B cell (primary cell): ENCODE measurements around the gene GRK1.

ENCODE experiments used
- EZH2 ChIP-seq: IDR thresholded peaks from 2 replicates; pipeline ENCODE4 v1.6.1; 2012; ENCODE audit warnings: borderline replicate concordance, low read depth, mild to moderate bottlenecking, moderate library complexity, low read length; ENCODE audit not compliant: insufficient read depth, poor library complexity, severe bottlenecking
- TF ChIP-seq, protein P1 (sequence below): fragments of 200-600 bp; IDR thresholded peaks from one replicate; pipeline ENCODE4 v1.8.0; 2022; ENCODE audit warnings: antibody characterized with exemption, mild to moderate bottlenecking

- TF ChIP-seq, protein P1, sequence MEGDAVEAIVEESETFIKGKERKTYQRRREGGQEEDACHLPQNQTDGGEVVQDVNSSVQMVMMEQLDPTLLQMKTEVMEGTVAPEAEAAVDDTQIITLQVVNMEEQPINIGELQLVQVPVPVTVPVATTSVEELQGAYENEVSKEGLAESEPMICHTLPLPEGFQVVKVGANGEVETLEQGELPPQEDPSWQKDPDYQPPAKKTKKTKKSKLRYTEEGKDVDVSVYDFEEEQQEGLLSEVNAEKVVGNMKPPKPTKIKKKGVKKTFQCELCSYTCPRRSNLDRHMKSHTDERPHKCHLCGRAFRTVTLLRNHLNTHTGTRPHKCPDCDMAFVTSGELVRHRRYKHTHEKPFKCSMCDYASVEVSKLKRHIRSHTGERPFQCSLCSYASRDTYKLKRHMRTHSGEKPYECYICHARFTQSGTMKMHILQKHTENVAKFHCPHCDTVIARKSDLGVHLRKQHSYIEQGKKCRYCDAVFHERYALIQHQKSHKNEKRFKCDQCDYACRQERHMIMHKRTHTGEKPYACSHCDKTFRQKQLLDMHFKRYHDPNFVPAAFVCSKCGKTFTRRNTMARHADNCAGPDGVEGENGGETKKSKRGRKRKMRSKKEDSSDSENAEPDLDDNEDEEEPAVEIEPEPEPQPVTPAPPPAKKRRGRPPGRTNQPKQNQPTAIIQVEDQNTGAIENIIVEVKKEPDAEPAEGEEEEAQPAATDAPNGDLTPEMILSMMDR = no peak
- TF ChIP-seq EZH2 = no peak
Observed at GRCh38 chr13:113761136-113761535, 94.1 kb downstream of the GRK1 start.
